ENCODE data around the gene MS4A4E. TPM values are rescaled to one million over a fixed set of nuclear protein-coding genes. Genes with fewer than 3 reads are reported as not detected.
"Not testable (repeated sequence)": the region's sequence is repeated elsewhere in the genome, so short reads cannot be mapped to it uniquely, and the experiment has no call there.

MS4A4E gene
- not detected in 2 replicates for total RNA-seq (2014; rRNA removed; shearing (Covaris generic))
- not detected in 2 replicates for polyA plus RNA-seq (2015; cell fraction: cytosol; rRNA removed)
- polyA plus RNA-seq (2015; cell fraction: nucleus; rRNA removed), result 2.2 TPM in 1 of 2 replicates, not detected in the other

DNA sequence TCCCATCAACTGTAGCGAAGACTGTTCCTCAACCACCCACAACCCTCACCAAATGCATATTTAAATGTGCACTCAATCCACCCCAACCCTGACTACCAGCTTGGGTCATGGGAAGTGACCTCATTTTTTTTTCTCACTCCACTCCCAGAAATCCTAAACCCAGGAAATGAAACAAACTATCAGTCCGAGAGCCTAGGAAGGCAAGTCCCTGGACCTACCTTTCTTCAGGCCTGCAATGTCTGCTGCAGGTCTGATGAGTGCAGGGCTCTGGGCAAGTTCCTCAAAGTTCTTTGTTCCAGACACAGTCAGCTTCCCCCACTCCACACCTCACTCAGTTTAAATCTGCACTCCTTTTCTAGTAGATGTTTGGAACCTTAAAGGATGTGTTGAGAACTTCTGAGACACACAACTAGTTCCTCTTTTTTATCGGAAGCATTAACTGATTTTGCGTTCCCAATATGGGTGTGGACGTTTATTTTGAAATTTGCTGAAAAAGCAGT lies at the start of gene MS4A4E:
Gene MS4A4E, minus strand, starts transcription at position 398 of the 500 bp plus-strand sequence. CDS start 13,082 bp downstream, outside the sequence.
- in situ Hi-C loops (cut with HindIII; ENCODE audit: low pct_unique_long_range_greater_than_20kb, low sequenced_read_pairs), result no loop called here
- DNase-seq (ENCODE audit: low read depth, low spot score), result no peak

GRCh38 chr11:60292145-60292544 lies 49.2 kb upstream of the MS4A4E start:
- DNase-seq (ENCODE audit: low read depth, low spot score), result no peak
- in situ Hi-C loops (cut with HindIII; ENCODE audit: low pct_unique_long_range_greater_than_20kb, low sequenced_read_pairs), result no loop called here

DNA sequence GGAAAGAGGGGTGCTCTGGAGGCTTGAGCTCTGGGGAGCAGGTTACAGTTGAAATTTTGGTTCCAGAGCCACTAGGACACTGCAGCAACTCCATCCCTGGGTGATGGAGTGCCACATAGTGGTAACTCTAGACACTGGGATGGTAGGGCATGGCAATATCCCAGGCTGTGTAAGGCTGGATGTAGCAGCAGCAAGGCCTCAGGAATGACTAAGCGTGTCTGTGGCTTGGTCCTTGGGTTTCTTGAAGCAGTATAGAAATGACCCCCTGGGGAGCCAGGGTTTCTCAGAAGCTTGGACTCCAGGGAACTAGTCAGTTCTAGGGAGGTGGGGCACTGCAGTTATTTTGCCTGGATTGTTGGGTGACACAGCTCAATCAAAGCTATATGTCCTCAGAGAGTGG lies 45.6 kb upstream of the MS4A4E start:
- DNase-seq (ENCODE audit: low read depth, low spot score), result no peak
- in situ Hi-C loops (cut with HindIII; ENCODE audit: low pct_unique_long_range_greater_than_20kb, low sequenced_read_pairs), result no loop called here

DNA sequence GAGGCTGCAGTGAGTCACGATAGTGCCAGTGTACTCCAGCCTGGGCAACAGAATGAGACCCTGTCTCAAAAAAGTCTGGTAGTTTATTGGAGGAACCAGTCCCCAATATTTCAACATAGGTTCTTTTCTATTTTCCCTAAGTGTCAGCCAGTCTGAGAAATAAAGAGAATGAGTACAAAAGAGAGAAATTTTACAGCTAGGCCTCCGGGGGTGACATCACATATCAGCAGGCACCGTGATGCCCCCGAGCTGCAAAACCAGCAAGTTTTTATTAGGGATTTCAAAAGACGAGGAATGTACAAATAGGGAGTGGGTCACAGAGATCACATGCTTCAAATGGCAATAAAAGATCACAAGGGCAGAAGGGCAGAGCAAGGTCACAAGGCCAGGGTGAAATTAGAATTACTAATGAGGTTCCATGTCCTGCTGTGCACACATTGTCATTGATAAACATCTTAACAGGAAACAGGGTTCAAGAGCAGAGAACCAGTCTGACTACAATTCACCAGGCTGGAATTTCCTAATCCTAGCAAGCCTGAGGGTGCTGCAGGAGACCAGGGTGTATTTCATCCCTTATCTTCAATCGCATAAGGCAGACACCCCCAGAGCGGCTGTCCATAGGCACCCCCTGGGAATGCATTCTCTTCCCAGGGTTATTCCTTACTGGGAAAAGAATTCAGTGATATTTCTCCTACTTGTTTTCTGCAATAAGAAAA lies 42.6 kb upstream of the MS4A4E start:
- in situ Hi-C loops (cut with HindIII; ENCODE audit: low pct_unique_long_range_greater_than_20kb, low sequenced_read_pairs); DNase-seq (ENCODE audit: low read depth, low spot score): not testable (repeated sequence)

DNA sequence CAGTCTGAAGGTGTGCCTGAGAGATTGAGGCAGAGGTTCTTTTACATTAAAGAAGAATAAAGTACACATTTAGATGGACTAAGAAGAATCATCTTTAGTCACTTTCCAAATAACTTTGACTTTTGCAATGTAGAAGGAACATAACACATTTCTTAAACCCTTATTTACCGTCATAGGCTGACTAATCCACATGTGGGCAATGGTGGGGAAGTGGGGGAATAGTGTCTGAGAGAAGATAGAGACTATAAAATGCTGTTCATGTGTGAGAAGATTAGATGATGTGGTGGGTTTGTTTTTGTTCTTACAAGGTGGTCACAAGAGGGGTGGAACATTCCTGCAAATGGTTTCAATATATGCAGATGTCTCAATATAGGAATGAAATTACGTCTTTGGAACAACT lies 39.3 kb upstream of the MS4A4E start:
- no peak for DNase-seq (ENCODE audit: low read depth, low spot score)

GRCh38 chr11:60281485-60281884 lies 38.5 kb upstream of the MS4A4E start:
- in situ Hi-C loops (cut with HindIII; ENCODE audit: low pct_unique_long_range_greater_than_20kb, low sequenced_read_pairs), result no loop called here
- DNase-seq (ENCODE audit: low read depth, low spot score), result no peak

More for the DNA sequence above, 39.3 kb upstream of the MS4A4E start:
- in situ Hi-C loops (cut with HindIII; ENCODE audit: low pct_unique_long_range_greater_than_20kb, low sequenced_read_pairs), result no loop called here

DNA sequence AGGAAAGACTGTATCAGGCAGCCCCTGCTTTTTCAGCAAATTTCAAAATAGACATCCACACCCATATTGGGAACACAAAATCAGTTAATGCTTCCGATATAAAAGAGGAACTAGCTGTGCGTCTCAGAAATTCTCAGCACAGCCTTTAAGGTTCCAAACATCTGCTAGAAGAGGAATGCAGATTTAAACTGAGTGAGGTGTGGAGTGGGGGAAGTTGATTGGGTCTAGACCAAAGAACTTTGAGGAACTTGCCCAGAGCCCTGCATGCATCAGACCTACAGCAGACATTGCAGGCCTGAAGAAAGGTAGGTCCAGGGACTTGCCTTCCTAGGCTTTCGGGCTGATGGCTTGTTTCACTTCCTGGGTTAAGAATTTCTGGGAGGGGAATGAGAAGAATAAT lies 37.5 kb upstream of the MS4A4E start, which contains the start of gene MS4A4A:
Gene MS4A4A, plus strand, starts transcription at position 255 of the 400 bp plus-strand sequence. Its CDS starts 10 bp downstream, at position 265.
- in situ Hi-C loops (cut with HindIII; ENCODE audit: low pct_unique_long_range_greater_than_20kb, low sequenced_read_pairs), result no loop called here
- DNase-seq (ENCODE audit: low read depth, low spot score), result no peak

GRCh38 chr11:60274416-60274815 lies 31.5 kb upstream of the MS4A4E start:
- in situ Hi-C loops (cut with HindIII; ENCODE audit: low pct_unique_long_range_greater_than_20kb, low sequenced_read_pairs), result no loop called here
- no peak for DNase-seq (ENCODE audit: low read depth, low spot score)

- in situ Hi-C loops (cut with HindIII; ENCODE audit: low pct_unique_long_range_greater_than_20kb, low sequenced_read_pairs), result no loop called here
- peak; percentile 69 for DNase-seq (ENCODE audit: low read depth, low spot score)
These were observed 22.7 kb upstream of the MS4A4E start for GRCh38 chr11:60265373-60266214.

DNA sequence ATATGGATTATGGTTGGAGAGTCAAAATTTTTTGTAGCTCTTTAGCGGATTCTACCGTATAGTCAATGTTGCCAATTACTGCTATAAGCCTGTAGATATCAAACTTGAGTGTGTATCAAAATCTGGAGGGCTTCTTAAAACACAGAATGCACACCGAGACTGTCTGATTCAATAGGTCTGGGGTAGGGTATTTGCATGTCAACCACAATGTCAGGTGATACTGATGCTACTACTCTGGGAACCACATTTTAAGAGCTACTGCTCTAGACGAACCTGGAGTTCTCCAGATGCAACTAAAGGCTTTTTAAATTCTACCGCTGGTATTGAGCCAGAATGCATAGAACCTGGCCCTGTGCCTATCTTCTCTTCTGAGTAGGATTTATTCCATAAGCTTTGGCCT lies 21.7 kb upstream of the MS4A4E start:
- no peak for DNase-seq (ENCODE audit: low read depth, low spot score)
- in situ Hi-C loops (cut with HindIII; ENCODE audit: low pct_unique_long_range_greater_than_20kb, low sequenced_read_pairs), result no loop called here

DNA sequence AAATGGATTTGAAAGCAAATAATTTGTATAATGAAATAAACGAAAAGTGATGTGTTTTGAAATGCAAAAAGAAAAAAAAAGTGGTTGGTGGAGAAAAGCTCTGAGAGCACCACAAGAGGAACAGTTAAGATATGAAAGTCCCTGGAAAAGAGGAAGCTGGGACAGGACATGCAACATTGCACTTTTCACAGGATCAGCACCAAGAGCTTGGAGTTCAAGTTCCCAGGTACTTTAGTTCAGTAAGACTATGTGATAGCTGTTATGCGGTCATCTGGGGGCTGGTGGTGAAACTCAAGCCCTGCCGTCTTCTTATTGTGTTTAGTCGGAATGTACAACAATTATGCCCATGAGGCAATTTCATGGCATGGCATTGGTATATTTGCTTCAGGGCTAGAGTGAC lies 20.5 kb upstream of the MS4A4E start:
- in situ Hi-C loops (cut with HindIII; ENCODE audit: low pct_unique_long_range_greater_than_20kb, low sequenced_read_pairs), result no loop called here
- DNase-seq (ENCODE audit: low read depth, low spot score), result no peak

GRCh38 chr11:60261014-60261413 lies 18.1 kb upstream of the MS4A4E start:
- no peak for DNase-seq (ENCODE audit: low read depth, low spot score)
- in situ Hi-C loops (cut with HindIII; ENCODE audit: low pct_unique_long_range_greater_than_20kb, low sequenced_read_pairs), result no loop called here

GRCh38 chr11:60257956-60258722 lies 15.2 kb upstream of the MS4A4E start:
- in situ Hi-C loops (cut with HindIII; ENCODE audit: low pct_unique_long_range_greater_than_20kb, low sequenced_read_pairs), result no loop called here
- no peak for DNase-seq (ENCODE audit: low read depth, low spot score)

GRCh38 chr11:60252213-60253108 lies 9.5 kb upstream of the MS4A4E start:
- DNase-seq (ENCODE audit: low read depth, low spot score), result peak; percentile 2
- in situ Hi-C loops (cut with HindIII; ENCODE audit: low pct_unique_long_range_greater_than_20kb, low sequenced_read_pairs), result no loop called here

- in situ Hi-C loops (cut with HindIII; ENCODE audit: low pct_unique_long_range_greater_than_20kb, low sequenced_read_pairs), result no loop called here
- peak; percentile 66 for DNase-seq (ENCODE audit: low read depth, low spot score)
These were observed 8.7 kb upstream of the MS4A4E start for GRCh38 chr11:60251485-60252212.

GRCh38 chr11:60241786-60242185 lies 1.2 kb downstream of the MS4A4E start:
- in situ Hi-C loops (cut with HindIII; ENCODE audit: low pct_unique_long_range_greater_than_20kb, low sequenced_read_pairs), result no loop called here
- DNase-seq (ENCODE audit: low read depth, low spot score), result no peak

Measured in SK-MEL-5 (cell line).